Measurements from ENCODE around the gene BNC2.

Gene BNC2

GRCh38 chr9:16386007-16386826, 484.3 kb downstream of the BNC2 start:
- Mint-ChIP-seq H3K4me3 (no peak overlapping the region), H3K9me3 (peaks cover 0 to 8% of the 10 kb centered on the region in 2 donors), H3K27ac (no peak overlapping the region), H3K4me1 (no peaks in the 10 kb centered on the region), H3K27me3 (peaks cover 8% of the 10 kb centered on the region)
- DNase-seq: no peak
- ATAC-seq: no peak

- Mint-ChIP-seq H3K27ac (no peak overlapping the region), H3K4me1 (no peaks in the 10 kb centered on the region), H3K4me3 (no peak overlapping the region), H3K27me3 (peaks cover 8% of the 10 kb centered on the region), H3K9me3 (peaks cover 0 to 8% of the 10 kb centered on the region in 2 donors)
- DNase-seq (no peak), ATAC-seq (no peak)
Observed at GRCh38 chr9:16385590-16385989, 484.9 kb downstream of the BNC2 start.

- no peak for DNase-seq
- no peaks in the 10 kb centered on the region for H3K4me1 Mint-ChIP-seq
- peaks cover 0 to 12% of the 10 kb centered on the region in 2 donors for H3K9me3 Mint-ChIP-seq
- no peak overlapping the region for H3K27ac Mint-ChIP-seq
- peaks cover 8% of the 10 kb centered on the region for H3K27me3 Mint-ChIP-seq
- no peak for ATAC-seq
- H3K4me3 Mint-ChIP-seq: no peak overlapping the region
Observed at GRCh38 chr9:16384993-16385392, 485.5 kb downstream of the BNC2 start.

DNA sequence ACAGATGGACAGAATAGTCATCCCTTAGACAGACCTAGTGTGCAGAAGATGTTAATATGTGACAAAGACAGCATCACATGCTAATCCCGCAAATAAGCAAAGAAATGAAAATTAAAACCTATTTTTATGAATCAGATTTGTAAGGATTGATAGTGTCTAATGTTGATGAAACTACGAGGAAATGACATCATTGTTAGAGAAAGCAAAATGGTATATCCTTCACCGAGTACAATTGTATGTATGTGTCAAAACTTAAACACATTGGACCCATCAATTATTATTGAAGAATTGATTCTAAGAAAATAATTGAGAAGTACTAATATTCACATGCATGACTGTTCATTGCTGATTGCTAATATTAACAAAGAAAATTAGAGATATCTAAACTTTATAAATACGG, 493.2 kb downstream of the BNC2 start:
- DNase-seq (no peak), ATAC-seq (no peak)
- H3K27me3 Mint-ChIP-seq: no peaks in the 10 kb centered on the region
- peaks cover 4 to 13% of the 10 kb centered on the region in 2 donors for H3K9me3 Mint-ChIP-seq
- H3K4me3 Mint-ChIP-seq: no peak overlapping the region
- H3K27ac Mint-ChIP-seq: no peak overlapping the region
- no peaks in the 10 kb centered on the region for H3K4me1 Mint-ChIP-seq

DNA sequence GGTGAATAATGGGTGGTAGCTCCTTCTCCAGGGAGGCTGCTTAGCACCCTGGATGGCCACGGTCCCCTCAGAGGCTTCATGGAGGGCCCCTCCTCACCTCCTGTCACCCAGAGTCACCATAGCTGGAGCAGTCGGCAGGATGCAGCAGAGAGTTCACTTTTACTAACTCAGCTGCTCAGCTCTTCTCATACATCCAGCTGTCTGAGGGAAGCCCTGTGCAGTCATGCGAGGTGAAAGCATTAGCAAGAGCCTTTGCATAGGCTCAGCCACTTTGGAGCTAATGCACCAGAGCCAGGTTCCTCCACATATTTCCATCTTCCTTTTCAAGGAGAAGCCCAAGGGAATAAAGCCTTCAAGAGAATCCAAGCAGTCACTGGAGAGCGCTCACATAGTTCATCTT, 499.2 kb downstream of the BNC2 start:
- Mint-ChIP-seq H3K27ac (no peak overlapping the region), H3K9me3 (peaks cover 0 to 21% of the 10 kb centered on the region in 2 donors), H3K4me1 (no peaks in the 10 kb centered on the region), H3K4me3 (no peak overlapping the region), H3K27me3 (no peaks in the 10 kb centered on the region)
- DNase-seq: no peak
- ATAC-seq: no peak

DNA sequence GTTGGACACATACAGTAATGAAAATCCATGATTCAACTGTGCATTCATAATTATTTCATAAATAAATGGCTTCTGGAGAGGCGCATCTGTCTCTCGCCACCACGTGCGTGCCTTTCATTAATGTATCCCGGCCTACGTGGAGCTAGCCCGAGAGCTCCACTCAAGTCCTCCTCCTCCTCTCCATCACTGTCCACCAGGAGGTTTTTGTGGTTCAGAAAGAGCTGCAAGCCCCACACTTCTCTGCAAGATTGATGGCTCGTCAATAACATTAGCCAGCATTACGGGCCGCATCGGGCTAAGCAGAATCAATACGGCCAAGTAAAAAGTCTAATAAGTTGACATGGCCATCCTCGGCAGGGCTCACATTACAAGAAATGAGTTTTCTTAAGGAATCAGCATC, 499.8 kb downstream of the BNC2 start:
- H3K9me3 Mint-ChIP-seq: peaks cover 0 to 22% of the 10 kb centered on the region in 2 donors
- H3K4me1 Mint-ChIP-seq: no peaks in the 10 kb centered on the region
- ATAC-seq (no peak), DNase-seq (no peak)
- no peak overlapping the region for H3K4me3 Mint-ChIP-seq
- no peak overlapping the region for H3K27ac Mint-ChIP-seq
- H3K27me3 Mint-ChIP-seq: no peaks in the 10 kb centered on the region

DNA sequence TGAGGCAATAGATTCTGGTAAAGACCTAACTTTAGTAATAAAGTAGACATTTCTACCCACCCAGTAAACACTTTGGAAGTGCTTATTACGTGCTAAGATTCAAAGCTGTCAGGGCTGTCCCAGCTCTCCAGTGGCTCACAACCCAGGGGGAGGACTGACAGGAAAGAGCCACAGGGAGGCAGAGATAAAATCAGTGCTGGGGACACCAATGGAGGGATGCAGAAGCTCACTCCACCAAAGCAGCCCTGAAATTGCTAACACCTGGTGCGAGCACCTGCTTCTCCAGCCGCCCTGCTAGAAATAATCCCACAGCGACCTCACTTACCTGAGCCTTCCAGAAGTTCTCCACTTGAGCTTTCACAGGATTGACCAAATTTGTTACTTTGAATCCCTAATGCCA, 501.0 kb downstream of the BNC2 start:
- peaks cover 0 to 22% of the 10 kb centered on the region in 2 donors for H3K9me3 Mint-ChIP-seq
- no peaks in the 10 kb centered on the region for H3K27me3 Mint-ChIP-seq
- H3K4me1 Mint-ChIP-seq: no peaks in the 10 kb centered on the region
- H3K27ac Mint-ChIP-seq: no peak overlapping the region
- no peak for ATAC-seq
- no peak for DNase-seq
- no peak overlapping the region for H3K4me3 Mint-ChIP-seq

DNA sequence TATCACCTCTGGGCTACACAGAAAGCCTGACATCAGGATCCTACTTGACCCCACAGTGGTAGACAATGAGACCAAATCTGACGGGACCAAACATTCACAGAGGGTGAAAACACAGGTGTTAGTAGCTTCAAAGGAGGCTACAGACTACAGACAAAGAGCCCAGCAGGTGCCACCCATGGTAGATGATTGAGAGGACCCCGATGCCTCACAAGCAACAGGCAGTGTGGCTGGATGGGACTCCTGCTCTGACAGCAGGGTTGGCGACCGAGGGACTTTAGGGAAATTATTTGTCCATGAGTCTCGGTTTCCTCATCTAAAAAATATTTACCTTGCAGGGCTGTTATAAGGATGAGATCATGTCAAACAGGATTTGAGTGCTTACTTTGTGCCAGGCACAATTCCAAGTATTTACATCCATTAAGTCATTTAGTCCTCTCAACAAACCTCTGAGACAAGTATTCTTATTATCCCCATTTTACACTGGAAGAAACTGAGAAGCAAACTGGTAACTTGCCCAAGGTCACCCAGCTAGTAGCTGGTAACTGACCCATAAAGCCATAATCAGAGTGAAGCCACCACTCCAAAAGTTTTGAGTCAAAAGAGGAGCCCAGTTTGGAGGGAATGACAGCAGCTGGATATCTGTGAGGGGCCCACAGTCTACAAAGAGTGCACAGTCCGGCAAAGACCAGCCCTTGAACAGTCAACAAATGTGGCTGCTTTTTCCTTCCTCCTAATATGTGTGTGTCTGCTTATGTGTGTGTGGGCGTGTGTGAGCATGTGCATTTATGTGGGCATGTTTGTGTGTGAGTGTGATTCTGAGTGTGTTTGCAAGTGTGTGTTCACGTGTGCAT, 502.0 kb downstream of the BNC2 start:
- H3K4me1 Mint-ChIP-seq: no peaks in the 10 kb centered on the region
- H3K27ac Mint-ChIP-seq: no peak overlapping the region
- no peak for ATAC-seq
- H3K27me3 Mint-ChIP-seq: no peaks in the 10 kb centered on the region
- peaks cover 0 to 22% of the 10 kb centered on the region in 2 donors for H3K9me3 Mint-ChIP-seq
- DNase-seq: no peak
- H3K4me3 Mint-ChIP-seq: no peak overlapping the region

DNA sequence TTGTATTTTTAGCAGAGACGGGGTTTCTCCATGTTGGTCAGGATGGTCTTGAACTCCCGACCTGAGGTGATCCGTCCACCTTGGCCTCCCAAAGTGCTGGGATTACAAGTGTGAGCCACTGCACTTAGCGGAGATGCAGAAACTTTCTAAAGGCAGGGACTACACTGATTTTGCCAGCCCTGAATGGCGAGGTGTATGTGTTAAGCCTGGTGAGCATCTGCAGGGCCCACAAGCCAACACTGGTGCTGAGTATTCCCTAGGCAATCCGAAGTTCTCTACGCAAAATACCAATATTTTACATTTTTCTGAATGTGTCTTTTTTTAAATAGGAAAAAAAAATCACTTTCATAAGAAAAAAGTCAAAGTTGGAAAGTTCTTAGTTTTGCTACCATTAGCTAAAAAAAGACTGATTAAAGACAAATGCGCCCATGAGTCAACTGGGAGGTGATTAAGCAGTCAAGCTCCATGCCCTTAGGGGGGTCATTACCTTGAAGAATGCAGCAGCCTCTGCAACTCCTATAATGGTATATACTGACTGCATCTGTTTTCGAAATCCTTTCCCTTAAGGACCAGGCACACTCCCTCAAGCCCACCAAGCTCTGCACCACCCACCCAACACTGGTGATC, 502.8 kb downstream of the BNC2 start:
- ATAC-seq (no peak), DNase-seq (no peak)
- Mint-ChIP-seq H3K4me3 (no peak overlapping the region), H3K9me3 (peaks cover 0 to 21% of the 10 kb centered on the region in 2 donors), H3K27me3 (no peaks in the 10 kb centered on the region), H3K4me1 (no peaks in the 10 kb centered on the region), H3K27ac (no peak overlapping the region)

DNA sequence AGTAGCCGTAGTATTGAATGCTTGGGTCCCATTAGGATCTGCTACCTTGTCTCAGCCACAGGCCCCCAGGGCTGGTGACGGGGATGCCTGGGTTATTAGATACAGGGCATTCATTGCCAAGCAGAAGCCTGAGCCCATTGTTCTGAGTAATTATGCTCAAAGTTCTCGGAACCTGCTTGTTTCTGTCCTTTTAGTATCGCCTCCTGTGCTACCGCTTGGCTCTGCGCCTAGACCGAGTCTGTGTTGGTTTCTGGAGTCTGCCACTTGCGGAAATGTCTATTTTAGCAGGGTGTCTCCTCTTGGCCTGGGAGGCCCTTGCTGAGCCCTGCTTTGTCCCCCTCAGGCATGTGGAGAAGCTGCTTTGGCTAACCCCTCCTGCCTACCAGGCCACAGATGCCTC, 506.1 kb downstream of the BNC2 start:
- Mint-ChIP-seq H3K4me1 (no peaks in the 10 kb centered on the region), H3K27me3 (no peaks in the 10 kb centered on the region), H3K9me3 (peaks cover 0 to 12% of the 10 kb centered on the region in 2 donors), H3K27ac (no peak overlapping the region), H3K4me3 (no peak overlapping the region)
- no peak for DNase-seq
- no peak for ATAC-seq

DNA sequence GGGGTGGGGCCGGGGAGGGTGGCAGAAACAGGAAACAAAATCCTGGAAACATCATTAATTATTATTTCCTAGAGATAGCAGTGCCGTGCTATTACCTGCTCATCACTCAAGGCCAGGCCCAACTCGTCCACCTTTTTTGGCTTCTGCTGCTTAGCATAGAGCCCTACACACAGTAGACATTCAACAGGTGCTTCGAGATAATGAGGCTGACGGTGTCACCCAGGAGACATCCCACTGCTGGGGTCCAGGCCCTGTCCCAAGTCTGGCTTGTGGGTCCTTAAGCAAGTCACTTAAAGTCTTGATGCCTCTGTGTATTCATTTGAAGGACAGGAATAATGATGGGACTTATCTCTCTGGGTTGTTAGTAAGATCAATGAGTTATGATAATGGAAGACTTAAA, 506.6 kb downstream of the BNC2 start:
- ATAC-seq: no peak
- H3K9me3 Mint-ChIP-seq: peaks cover 0 to 12% of the 10 kb centered on the region in 2 donors
- no peak overlapping the region for H3K27ac Mint-ChIP-seq

GRCh38 chr9:16363073-16363781, 507.2 kb downstream of the BNC2 start:
- Mint-ChIP-seq H3K4me1 (no peaks in the 10 kb centered on the region), H3K9me3 (peaks cover 0 to 12% of the 10 kb centered on the region in 2 donors), H3K27me3 (no peaks in the 10 kb centered on the region), H3K27ac (no peak overlapping the region), H3K4me3 (no peak overlapping the region)
- no peak for ATAC-seq
- no peak for DNase-seq

More for the DNA sequence above, 506.6 kb downstream of the BNC2 start:
- no peaks in the 10 kb centered on the region for H3K27me3 Mint-ChIP-seq
- no peaks in the 10 kb centered on the region for H3K4me1 Mint-ChIP-seq
- no peak for DNase-seq
- no peak overlapping the region for H3K4me3 Mint-ChIP-seq

DNA sequence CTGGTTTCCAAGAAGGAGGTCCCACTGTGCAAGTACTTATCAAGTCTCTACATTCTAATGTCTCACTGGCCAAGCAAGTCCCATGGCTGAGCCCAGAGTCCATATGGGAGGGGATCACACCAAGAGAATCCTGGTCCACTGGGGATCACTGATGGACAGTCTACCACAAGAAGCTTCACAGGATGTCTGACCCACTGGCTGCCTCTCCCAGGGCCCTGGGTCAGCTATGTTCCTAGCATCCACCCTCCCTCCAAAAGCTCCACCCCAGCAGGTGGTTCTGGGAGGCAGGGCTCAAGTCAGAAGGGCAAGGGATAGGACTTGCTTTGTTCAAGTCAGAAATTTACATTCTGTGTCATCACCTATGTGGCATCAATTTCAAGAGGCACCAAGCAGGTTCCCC, 508.5 kb downstream of the BNC2 start:
- Mint-ChIP-seq H3K4me1 (no peaks in the 10 kb centered on the region), H3K9me3 (peaks cover 0 to 7% of the 10 kb centered on the region in 2 donors), H3K4me3 (no peak overlapping the region), H3K27me3 (no peaks in the 10 kb centered on the region), H3K27ac (no peak overlapping the region)
- ATAC-seq: no peak
- DNase-seq: no peak

DNA sequence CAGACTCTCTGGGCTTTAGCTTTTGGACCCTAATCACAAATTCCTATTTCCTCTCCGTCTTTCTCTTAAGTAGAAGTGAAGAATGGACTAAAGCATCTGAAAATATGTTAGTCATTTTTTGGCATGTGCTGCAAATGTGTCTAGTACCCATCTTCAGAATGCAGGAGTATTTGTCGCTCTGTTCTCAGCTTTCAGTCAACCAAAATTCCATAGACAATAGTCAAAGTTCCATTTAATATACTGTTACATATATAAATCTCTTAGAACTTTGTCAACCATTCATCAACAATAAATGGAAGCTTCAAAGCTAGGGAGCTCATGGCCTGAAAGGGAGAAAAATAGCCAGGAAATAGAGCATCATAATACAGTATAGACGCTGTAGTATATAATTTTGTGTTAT, 509.4 kb downstream of the BNC2 start:
- Mint-ChIP-seq H3K4me3 (no peak overlapping the region), H3K27me3 (no peaks in the 10 kb centered on the region), H3K27ac (no peak overlapping the region), H3K9me3 (no peaks in the 10 kb centered on the region), H3K4me1 (no peaks in the 10 kb centered on the region)
- DNase-seq: no peak
- ATAC-seq: no peak

DNA sequence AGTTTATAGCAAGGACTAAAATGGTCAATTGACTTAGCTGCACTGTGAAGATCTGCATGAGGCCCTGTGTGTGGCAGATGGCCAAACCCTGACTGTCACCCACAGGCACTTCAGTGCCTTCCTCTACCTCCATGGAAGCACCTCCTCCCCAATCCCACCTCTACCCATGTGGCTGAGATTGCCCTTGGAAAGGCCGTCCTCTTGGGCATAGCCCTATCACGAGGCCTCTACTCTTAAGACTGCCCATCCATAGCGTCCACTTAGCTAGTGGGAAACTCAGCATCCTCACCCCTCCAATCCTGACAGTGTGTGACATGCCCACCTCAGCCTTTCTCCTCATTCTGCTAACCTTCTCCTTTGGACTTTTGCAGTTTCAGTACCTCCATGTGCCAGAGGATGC, 510.2 kb downstream of the BNC2 start:
- H3K27ac Mint-ChIP-seq: no peak overlapping the region
- DNase-seq (no peak), ATAC-seq (peak; percentile 14)
- H3K4me1 Mint-ChIP-seq: no peaks in the 10 kb centered on the region
- H3K9me3 Mint-ChIP-seq: no peaks in the 10 kb centered on the region
- H3K4me3 Mint-ChIP-seq: no peak overlapping the region
- no peaks in the 10 kb centered on the region for H3K27me3 Mint-ChIP-seq
